Left forelimb (tissue), 1 donor: ENCODE results near the gene FZR1.

Experiments used
- DNase-seq: peaks from one replicate; pipeline ENCODE4 v3.0.0-alpha.2; 2018; ENCODE audit warnings: low spot score

Gene FZR1

DNA sequence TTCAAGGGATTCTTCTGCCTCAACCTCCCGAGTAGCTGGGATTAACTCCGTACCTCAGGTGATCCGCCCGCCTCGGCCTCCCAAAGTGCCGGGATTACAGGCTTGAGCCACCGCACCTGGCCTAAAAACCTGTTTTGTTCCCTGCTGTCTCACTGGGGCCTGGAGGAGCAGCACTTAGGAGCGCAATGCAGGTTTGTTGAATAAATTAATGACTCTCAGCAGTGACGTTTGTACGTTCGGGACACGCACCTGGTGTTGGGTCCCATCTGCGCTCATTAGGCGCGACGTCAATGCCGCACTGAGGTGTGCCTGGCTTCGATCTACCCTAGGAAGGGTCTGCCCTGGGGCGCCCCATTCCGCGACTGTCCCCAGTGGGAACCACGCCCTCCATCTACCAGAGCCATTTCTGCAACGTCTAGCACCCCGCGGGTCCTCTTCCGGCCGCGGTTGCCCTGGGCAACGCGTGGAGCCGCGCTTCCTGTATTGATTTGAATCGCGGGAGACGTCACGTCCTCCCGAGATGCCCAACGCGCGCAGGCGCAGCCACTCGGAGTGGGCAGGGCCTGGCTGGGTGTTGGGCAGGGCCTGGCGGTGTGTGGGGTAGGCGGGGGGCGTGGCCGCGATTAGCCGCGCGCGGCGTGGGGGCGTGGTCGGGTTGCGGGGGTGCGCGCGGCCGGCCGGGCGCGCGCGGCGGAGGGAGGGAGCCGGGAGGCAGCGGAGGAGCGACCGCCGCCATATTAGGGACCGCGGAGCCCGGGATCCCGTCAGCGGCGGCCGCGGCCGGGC, at the start of gene FZR1:
FZR1 (plus strand) TSS at position 714 of the 786 bp plus-strand sequence. CDS start 16,679 bp downstream, outside the sequence.
- DNase-seq = peak; percentile 99

- DNase-seq = no peak
Measured at GRCh38 chr19:3456925-3457527, 49.1 kb upstream of the FZR1 start.

- no peak for DNase-seq
Measured at GRCh38 chr19:3457528-3458228, 48.4 kb upstream of the FZR1 start.

DNA sequence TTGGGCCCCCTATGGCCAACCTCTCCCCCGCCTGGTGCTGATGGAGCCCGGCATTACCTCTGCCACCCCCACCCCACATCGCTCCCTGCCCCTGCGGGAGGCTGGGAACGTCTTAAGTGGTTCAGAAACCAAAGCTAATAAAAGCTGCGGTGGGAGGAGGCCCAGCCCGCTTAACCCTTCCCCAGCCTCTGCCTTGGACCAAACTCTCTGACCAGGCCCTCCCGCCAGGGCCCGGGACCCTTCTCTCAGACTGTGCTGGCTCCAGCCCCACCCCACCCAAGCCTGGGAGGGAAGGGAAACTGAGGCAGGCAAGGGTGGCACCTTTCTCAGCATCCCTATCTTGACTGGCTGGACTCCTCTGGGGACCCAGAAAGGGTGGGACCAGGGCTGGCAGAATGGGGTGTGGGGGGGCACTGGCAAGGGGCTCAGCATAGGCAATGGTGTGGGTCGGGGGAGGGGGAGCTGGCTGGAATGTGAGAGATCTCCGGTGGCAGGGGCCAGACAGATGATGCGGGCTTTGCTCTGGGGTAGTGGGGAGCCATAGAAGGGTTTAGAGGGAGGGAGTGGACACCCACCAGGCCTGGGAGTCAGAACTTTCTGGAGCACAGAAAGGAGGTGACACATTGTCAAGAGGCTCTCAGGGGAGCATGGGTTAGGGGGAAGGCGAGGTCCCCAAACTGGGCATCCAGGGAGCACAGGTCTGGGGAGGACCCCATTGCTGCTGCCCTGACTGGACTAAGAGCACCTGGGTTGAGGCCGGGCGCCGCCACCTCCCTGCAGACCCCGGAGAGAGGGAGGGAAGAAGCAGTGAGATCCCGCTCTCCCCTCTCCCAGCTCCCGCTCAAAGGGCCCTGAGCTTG, 47.7 kb upstream of the FZR1 start:
- DNase-seq = no peak

DNA sequence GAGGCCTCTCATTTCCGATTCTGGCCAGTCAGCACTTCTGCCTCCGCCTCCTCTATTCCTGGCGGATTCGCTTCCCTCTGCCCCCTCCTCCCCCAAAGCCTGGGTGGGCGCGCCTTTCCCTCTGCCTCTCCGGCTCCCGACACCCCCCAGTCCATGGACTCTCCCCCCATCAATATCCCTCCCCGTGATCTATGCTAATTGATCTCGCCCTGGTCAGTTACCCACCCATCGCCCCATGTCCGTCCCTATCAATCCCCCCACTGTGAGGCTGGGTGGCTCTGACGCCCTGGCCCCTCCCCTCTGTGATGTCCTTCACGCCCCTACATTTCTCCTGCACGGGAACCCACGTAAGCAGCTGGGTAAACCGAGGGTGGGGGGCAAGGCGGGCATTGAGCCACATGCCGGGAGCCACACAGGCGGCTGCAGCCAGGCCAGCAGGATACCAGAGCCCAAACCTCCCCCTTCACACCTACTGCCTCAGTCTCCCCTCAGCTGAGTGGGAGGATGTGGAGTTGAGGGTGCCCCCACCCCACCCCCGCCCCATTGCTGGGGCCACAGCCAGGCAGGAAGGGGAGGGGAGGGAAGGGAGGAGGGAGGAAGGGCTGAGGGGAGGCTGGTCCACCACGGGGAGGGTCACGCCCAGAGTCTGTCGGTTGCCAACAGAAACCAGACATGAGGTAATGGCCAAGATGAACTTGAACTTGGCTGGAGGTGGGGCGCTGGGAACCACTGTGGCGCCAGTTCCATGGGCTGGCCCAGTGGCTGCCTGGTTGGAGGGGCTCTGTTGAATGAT, 46.8 kb upstream of the FZR1 start:
- DNase-seq = peak; percentile 91

GRCh38 chr19:3459965-3460582, 46.0 kb upstream of the FZR1 start:
- DNase-seq = no peak

- DNase-seq = no peak
Measured at GRCh38 chr19:3462991-3463713, 43.0 kb upstream of the FZR1 start.

- DNase-seq = no peak
Measured at GRCh38 chr19:3463714-3464586, 42.2 kb upstream of the FZR1 start.

DNA sequence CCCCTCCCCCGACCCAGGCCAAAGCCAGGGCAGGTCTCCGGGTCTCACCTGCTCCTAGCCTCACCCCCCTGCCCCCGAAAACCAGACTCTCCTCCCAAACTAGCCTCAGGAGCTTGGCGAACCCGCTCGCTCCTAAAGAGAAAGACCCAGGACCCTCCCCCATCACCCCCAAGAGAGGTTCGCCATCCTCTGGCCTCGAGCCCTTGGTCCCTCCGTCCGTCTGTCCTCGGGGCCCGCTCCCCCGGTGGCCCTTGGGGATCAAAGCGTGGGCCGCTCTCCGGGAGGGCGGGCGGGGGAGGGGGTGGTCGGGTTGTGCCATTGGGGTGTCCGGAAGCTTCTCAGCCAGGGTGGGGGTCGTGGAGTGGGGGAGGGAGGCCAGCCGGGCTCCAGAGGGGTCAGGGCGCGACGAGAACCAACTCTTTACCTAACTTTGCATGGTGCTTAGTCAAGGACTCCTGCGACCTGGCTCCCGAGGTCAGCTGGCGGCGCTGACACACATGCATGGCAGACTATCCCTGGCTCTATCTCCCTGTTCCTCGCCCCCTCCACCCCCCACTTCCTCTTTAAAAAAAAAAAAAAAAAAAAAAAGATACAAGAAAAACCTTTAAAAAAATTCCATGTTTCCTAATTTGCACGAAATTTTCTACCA, 41.4 kb upstream of the FZR1 start:
- no peak for DNase-seq

DNA sequence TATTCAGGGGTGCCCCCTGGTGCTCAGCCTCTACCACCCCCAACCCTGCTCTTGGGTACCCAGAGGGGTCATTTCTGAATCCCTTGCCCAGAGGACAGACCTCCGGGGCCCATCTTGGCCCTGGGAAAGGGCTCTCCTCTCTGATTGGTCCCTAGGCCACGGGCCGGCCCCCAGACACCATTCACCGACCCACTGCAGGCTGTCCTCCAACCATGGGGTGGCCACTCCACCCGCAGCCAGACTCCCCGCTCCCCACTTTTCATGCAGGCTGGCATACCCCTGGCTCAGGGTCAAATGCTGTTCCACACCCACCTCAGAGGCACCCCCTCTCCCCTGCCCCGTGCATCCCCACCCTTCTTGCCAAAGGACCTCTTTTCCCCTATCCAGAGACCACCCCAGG, 40.6 kb upstream of the FZR1 start:
- no peak for DNase-seq

DNA sequence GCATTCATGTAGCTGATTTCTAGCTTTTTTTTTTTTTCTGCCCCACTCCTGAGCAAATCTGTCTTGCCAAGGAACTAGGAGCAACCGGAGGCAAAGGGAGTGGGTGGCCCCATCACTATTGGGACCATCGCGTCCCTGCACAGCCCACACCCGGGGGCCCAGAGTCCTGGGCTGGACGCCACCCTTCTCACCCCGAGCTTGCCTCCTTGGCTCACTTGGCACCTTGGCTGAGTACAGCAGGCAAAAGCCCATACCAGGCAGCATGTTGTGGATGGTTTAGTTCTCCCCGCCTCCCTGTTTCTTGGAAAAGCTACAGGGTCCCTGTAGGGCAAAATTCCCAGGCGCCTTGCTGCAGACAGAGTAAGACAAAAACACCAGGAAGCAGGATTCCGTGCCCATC, 39.5 kb upstream of the FZR1 start:
- no peak for DNase-seq

DNA sequence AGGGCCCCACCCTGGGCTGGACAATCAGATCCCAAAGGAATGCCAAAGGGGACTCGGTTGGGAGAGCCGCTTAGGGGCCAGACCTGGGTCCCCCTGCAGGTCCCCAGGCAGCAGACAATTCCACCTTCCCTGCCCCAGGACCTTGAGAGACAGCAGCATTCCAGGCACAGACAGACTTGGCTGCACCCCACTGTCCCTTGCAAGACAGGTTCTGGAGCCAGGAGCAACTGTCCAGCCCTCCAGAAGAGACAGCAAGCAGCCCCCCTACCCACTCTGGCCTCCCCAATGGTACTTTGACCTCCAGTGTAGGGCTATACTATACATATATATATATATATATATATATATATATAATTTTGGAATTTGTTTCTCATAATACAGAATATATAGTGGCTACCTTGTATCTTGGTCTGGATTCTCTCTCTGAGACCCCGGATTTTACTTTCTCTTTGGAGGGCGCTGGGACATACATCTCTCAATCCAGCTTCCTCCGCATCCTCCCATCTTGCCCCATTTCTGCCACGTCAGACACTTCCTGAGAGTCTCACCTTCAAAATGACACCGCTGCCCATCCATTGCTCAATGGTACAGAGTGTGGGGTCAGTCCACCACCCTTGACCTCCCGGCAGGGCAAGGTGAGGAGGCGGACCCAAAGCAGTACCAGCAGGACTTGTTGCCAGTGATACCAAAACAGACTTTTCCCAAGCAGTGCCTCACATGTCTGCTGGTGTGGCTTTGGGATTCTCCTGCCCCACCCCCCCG, 38.5 kb upstream of the FZR1 start:
- no peak for DNase-seq

GRCh38 chr19:3468211-3468610, 37.9 kb upstream of the FZR1 start:
- no peak for DNase-seq

DNA sequence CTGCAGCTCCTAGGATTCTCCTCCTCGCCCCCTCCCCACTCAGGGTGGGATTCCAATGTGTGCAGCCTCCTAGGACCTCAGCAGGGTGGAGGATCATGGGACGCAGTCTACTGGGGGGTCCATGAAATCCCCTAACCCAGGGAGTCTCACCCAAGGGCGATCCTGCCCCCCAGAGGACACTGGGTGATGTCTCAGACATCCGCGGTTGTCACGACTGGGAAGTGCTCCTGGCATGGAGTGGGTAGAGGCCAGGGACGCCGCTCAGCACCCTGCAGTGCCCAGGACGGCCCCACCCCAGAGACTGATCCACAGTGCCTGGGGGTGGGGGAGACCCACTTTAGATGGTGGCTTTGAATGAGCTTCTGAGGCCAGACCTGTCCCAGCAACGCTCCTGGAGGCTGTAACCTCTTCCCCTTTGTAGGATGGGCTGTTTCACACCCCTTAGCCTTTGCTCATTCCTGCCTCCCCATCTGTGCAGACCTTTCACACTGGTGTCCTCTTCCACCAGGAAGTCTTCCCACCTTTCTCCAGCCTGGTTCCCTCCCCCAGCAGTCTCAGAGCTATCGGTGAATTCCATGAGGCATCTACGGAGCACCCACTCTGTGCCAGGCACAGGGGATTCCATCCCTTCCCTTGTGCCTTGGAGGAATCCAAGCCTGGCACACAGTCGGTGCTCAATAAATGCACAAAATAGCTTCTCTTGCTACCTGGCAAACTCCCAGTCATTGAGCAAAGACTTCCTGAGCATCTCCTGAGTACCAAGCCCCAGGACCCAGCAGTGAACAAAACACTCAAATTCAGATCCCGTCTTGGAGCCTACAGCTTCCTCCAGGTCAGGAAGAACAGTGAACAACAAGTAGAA, 36.2 kb upstream of the FZR1 start:
- no peak for DNase-seq

DNA sequence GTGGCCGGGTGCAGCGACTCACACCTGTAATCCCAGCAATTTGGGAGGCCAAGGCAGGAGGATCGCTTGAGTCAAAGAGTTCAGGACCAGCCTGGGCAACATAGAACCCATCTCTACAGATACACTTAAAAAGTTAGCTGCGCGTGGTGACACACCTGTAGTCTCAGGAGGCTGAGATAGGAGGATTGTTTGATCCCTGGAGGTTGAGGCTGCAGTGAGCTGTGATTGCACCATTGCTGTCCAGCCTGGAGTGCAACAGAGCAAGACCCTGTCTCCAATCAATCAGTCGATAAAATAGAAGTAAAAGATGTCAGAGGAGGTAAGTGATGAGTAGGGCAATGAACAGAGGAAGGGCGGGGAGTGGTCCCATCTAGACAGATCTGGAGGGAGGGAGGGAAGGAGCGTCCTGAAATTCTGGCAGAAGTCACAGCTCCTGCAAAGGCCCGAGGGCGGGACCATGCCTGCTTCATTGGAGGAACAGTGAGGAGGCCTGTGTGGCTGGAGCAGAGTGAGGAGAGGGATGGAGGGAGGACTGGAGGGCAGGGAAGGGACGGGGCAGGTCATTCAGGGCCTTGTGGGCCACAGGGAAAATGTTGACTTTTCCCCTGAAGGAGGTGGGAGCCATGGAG, 35.5 kb upstream of the FZR1 start:
- DNase-seq = no peak

DNA sequence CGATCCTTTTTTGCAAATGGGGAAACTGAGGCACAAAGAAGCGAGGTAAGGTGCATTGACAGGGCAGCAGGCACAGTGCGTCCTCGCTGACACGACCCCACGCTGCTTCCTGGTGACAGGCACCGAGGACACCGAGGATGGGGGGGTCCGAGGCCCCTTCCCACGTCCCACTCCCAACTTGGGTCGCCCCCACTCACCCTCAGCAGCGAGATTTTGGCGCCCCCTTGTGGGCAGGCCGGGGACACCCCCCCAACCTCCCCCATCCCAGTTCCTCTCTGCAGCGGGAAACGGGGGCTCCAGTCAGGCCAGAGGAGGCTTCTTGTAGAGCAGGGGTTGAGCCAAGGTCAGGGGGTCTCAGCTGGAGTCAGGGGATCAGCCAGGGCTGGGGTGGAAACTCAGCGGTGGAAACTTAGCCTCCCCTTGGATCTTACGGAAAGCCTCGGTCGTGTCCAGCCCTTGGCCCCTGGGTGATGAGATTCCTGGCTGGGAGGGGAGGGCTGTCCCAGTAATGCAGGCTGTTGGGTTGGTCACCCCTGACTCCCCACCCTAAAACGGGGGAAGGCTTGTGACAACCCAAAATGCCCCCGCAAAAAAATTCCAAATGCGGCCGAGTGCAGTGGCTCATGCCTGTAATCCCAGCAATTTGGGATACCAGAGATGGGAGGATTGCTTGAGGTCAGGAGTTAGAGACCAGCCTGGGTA, 34.0 kb upstream of the FZR1 start:
- no peak for DNase-seq
